Muscle of leg (tissue), 9 donors: ENCODE results near the gene ZNF726. TPM values are rescaled to one million over a fixed set of nuclear protein-coding genes. Genes with fewer than 3 reads are reported as not detected.

Experiments
- polyA plus RNA-seq, 8 donors: library from polyadenylated mRNA; unstranded; fragments of 120-200 nt; gene quantifications; one replicate each; pipeline versions ENCODE4 v1.2.1 to v1.2.3, GENCODE V29; 2013; ENCODE audit warnings: inconsistent platforms in 1 of 8, low replicate concordance in 1 of 8; ENCODE audit not compliant: insufficient read length in 8 of 8, insufficient read depth in 1 of 8
- total RNA-seq: library from RNA; stranded (reverse); fragments of 120-200 nt; gene quantifications from one replicate; pipeline ENCODE4 v1.2.4, GENCODE V29; 2013

ZNF726 gene
- total and polyA plus RNA-seq, 9 donors, result 3.3 to 5.7 (median 4.4) TPM

Other genes starting within 250 kb of the ZNF726 start
- 8.6 TPM for gene ZNF675, start 227.7 kb upstream of the ZNF726 start, total RNA-seq
- 1 to 10 TPM; 5.4 to 7.9 (median 6.4) TPM for gene ZNF675, start 227.7 kb upstream of the ZNF726 start, polyA plus RNA-seq
- gene ZNF681, start 156.0 kb upstream of the ZNF726 start, total RNA-seq, result 2.7 TPM
- gene ZNF681, start 156.0 kb upstream of the ZNF726 start, polyA plus RNA-seq, result 1 to 10 TPM; 1.7 to 3.7 (median 2.7) TPM
- 22.3 TPM for gene ZNF254, start 172.3 kb downstream of the ZNF726 start, total RNA-seq
- 10 to 100 TPM; 12.3 to 17.9 (median 14.8) TPM for gene ZNF254, start 172.3 kb downstream of the ZNF726 start, polyA plus RNA-seq